BJ (cell line): ENCODE measurements around the gene SLC39A11. TPM values are rescaled to one million over a fixed set of nuclear protein-coding genes. Genes with fewer than 3 reads are reported as not detected.

Experiments used
- CTCF ChIA-PET: fragments of 350-600 bp; formaldehyde crosslinking; extraction: SDS; loops from one replicate; lab custom pipeline; 2021; ENCODE audit warnings: antibody characterized with exemption, inconsistent platforms; lab: Yijun Ruan, JAX
- POLR2A ChIA-PET: fragments of 300-600 bp; sonication (Branson Sonifier 250); formaldehyde crosslinking; extraction: SDS; loops from one replicate; lab custom pipeline; 2021; ENCODE audit warnings: antibody characterized with exemption; lab: Charles Lee
- DNase-seq: peaks from one replicate; pipeline ENCODE4 v3.0.0-alpha.2; 2011; ENCODE audit warnings: low read depth
- H3K27me3 ChIP-seq: 2 replicates; pipeline ENCODE4 v1.6.0; 2011; ENCODE audit warnings: low read length; ENCODE audit not compliant: control insufficient read depth, insufficient read depth
- H3K36me3 ChIP-seq: 2 replicates; pipeline ENCODE4 v1.5.1; 2011; ENCODE audit warnings: low read length; ENCODE audit not compliant: control insufficient read depth, insufficient read depth
- H3K4me3 ChIP-seq: 2 replicates; pipeline ENCODE4 v1.5.1; 2011; ENCODE audit warnings: low read depth, mild to moderate bottlenecking, control low read depth, low read length
- CTCF ChIP-seq: IDR thresholded peaks from 2 replicates; pipeline ENCODE4 v1.5.1; 2011; ENCODE audit warnings: low read depth, mild to moderate bottlenecking, control low read depth, inconsistent platforms, low read length, moderate library complexity; ENCODE audit not compliant: insufficient read depth
- polyA plus RNA-seq: library from polyadenylated mRNA; depleted of rRNA; stranded (reverse); fragments of >200 nt; gene quantifications from 2 replicates; pipeline ENCODE4 v1.2.3, GENCODE V29; 2011

The SLC39A11 gene
- polyA plus RNA-seq, 1 experiment, result 20.9 TPM

DNA sequence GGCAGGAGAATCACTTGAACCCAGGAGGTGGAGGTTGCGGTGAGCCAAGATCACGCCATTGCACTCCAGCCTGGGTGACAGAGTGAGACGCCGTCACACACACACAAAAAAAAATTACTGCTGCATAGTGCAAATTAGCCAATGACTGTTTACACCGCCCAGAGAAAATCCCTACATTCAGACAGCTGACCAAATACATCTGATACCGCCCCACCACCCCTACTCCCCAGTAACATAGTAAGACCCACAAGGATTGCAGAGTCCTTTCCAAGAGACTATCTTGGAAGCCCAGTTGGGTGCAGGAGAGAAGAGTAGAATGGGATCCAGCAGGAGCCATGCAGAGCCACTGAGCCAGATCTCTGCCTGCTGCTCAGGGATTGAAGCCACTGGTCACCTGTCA, 63.5 kb downstream of the SLC39A11 start:
- no peak for TF ChIP-seq CTCF
- CTCF ChIA-PET, result no interaction called here
- Histone ChIP-seq H3K36me3 (no peaks in the 10 kb centered on the region), H3K4me3 (no peak overlapping the region), H3K27me3 (no peaks in the 10 kb centered on the region)
- POLR2A ChIA-PET, result no interaction called here
- no peak for DNase-seq

DNA sequence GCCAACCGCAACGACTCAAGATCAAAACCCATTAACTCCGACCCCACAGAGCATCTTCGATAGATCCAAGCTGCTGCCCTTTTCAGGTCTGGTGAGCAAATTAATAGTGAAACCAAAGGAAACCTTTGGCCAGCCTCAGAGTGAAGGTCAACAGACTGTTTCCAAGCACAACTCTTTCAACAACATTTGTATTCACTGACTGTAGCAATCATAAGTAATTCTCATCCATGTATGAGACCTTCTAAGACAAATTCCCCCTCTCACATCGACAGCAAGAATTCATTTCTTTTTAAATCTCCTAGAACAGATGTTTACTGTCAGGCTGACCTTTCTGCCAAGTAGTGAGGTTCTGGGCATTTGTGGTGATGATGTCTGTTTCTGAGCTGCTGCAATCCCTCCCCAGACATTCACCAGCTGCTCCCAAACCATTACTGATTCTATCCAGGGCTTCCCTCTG, 64.2 kb downstream of the SLC39A11 start:
- H3K4me3 ChIP-seq, result no peak overlapping the region
- no peak for DNase-seq
- TF ChIP-seq CTCF, result no peak

GRCh38 chr17:73027130-73027741, 65.3 kb downstream of the SLC39A11 start:
- ChIA-PET POLR2A (no interaction called here), CTCF (interaction anchor here (0.6 to 1.2 kb wide), 2 partner anchors 9 to 488 kb away, joined by 3 read pairs; no protein-coding TSS in a partner anchor)
- no peak for TF ChIP-seq CTCF
- no peaks in the 10 kb centered on the region for H3K36me3 ChIP-seq
- no peak overlapping the region for H3K4me3 ChIP-seq
- DNase-seq, result peak; percentile 37
- no peaks in the 10 kb centered on the region for H3K27me3 ChIP-seq

More for the DNA sequence above, 64.2 kb downstream of the SLC39A11 start:
- no peaks in the 10 kb centered on the region for H3K27me3 ChIP-seq
- H3K36me3 ChIP-seq, result no peaks in the 10 kb centered on the region
- ChIA-PET CTCF (no interaction called here), POLR2A (no interaction called here)

GRCh38 chr17:73025041-73025560, 67.4 kb downstream of the SLC39A11 start:
- Histone ChIP-seq H3K4me3 (no peak overlapping the region), H3K27me3 (no peaks in the 10 kb centered on the region), H3K36me3 (no peaks in the 10 kb centered on the region)
- ChIA-PET CTCF (no interaction called here), POLR2A (no interaction called here)
- TF ChIP-seq CTCF, result no peak
- DNase-seq, result no peak

- POLR2A ChIA-PET, result no interaction called here
- Histone ChIP-seq H3K4me3 (no peak overlapping the region), H3K27me3 (no peaks in the 10 kb centered on the region), H3K36me3 (no peaks in the 10 kb centered on the region)
- CTCF ChIA-PET, result no interaction called here
- DNase-seq, result no peak
- TF ChIP-seq CTCF, result no peak
Measured at GRCh38 chr17:73023759-73024158, 68.7 kb downstream of the SLC39A11 start.
